Measurements from ENCODE around the gene SLC38A3.

DNA sequence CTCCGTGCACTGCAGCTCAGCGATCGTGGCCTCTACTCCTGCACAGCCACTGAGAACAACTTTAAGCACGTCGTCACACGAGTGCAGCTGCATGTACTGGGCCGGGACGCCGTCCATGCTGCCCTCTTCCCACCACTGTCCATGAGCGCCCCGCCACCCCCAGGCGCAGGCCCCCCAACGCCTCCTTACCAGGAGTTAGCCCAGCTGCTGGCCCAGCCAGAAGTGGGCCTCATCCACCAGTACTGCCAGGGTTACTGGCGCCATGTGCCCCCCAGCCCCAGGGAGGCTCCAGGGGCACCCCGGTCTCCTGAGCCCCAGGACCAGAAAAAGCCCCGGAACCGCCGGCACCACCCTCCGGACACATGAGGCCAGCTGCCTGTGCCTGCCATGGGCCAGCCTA, 17.3 kb upstream of the SLC38A3 start:
- TF ChIP-seq EZH2 (IDR thresholded peaks at IDR 0.05; ENCODE audit: insufficient read depth, poor library complexity, severe bottlenecking) (no peak), EZH2phosphoT487 (IDR thresholded peaks at IDR 0.05; ENCODE audit: insufficient read depth, low read depth) (no peak)

All from GM23248 (cell line).